Measurements from ENCODE around the gene AKAP13.

Gene AKAP13

DNA sequence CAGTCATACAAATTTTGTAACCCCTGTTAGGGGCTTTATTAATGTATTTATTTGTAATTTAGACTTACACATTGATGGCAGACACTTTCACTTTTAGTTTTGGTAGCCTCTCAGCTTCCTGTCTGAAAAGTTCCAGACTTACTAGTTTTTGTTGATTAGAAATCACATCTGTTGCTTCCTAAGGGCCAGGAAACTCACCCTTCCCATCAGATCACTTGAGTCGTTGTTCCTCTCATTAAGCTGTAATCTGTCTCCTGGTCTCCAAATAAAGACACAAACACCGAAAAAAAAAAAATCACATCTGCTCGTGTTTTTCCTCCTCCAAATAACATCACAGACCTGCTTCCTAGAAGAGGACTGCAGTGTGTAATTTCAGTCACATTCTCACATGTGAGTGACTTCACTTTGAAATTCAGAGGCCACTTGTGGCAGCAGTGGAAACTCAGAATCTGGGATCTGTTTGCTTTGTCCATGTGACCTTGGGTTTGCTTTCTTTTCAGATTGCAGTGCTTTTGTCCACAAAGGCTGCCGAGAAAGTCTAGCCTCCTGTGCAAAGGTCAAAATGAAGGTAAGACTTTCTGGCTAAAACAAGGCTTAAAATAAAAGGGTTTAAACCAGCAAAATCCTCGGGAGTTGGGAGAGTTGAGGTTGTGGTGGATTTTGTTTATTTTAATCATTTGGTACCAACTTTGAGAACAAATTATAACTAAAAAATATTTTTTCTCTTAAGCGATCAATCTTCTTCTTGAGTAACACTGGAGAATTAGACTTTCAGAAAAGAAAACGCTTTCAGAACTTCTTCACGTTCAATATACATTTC, 327.3 kb downstream of the AKAP13 start:
- no peak for TF ChIP-seq CTCF (conservative IDR thresholded peaks at IDR 0.05; ENCODE audit: low read length)
- peak; percentile 48 for DNase-seq (ENCODE audit: low read depth)
- H3K4me3 ChIP-seq (ENCODE audit: low read length) = peak overlapping the region; percentile 40

GRCh38 chr15:85708402-85708941, 328.1 kb downstream of the AKAP13 start:
- TF ChIP-seq CTCF (conservative IDR thresholded peaks at IDR 0.05; ENCODE audit: low read length) = no peak
- no peak overlapping the region for H3K4me3 ChIP-seq (ENCODE audit: low read length)
- no peak for DNase-seq (ENCODE audit: low read depth)

GRCh38 chr15:85709250-85709649, 328.8 kb downstream of the AKAP13 start:
- TF ChIP-seq CTCF (conservative IDR thresholded peaks at IDR 0.05; ENCODE audit: low read length) = no peak
- H3K4me3 ChIP-seq (ENCODE audit: low read length) = no peak overlapping the region
- no peak for DNase-seq (ENCODE audit: low read depth)

DNA sequence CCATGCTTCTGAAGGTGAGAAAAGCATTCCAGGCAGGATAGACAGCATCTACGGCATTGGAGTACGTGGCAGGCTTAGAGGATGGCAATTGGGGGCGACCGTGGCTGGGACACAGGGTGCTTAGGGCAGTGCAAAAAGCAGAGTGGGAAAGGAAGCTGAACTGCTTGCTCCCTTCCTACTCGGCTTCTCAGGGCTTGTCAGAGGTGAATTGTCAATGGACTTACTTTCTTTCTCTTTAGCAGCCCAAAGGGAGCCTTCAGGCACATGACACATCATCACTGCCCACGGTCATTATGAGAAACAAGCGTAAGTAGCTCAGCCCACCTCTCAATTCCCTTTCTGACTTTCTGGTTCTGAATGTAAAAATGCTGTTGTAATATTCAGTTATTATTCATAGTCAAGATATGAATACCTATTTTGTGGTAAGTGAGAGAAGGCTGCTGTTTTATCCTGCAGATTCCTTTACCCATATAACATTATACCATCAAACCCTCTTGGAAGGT, 330.0 kb downstream of the AKAP13 start:
- DNase-seq (ENCODE audit: low read depth) = no peak
- no peak for TF ChIP-seq CTCF (conservative IDR thresholded peaks at IDR 0.05; ENCODE audit: low read length)
- H3K4me3 ChIP-seq (ENCODE audit: low read length) = no peak overlapping the region

GRCh38 chr15:85711580-85712192, 331.3 kb downstream of the AKAP13 start:
- H3K4me3 ChIP-seq (ENCODE audit: low read length) = no peak overlapping the region
- DNase-seq (ENCODE audit: low read depth) = no peak
- TF ChIP-seq CTCF (conservative IDR thresholded peaks at IDR 0.05; ENCODE audit: low read length) = no peak

GRCh38 chr15:85716261-85716660, 335.9 kb downstream of the AKAP13 start:
- no peak for DNase-seq (ENCODE audit: low read depth)
- no peak for TF ChIP-seq CTCF (conservative IDR thresholded peaks at IDR 0.05; ENCODE audit: low read length)
- no peak overlapping the region for H3K4me3 ChIP-seq (ENCODE audit: low read length)

All from AG10803 (cell line).